ENCODE results near the gene RYR2.

Gene RYR2

GRCh38 chr1:237029850-237030535, 12.0 kb upstream of the RYR2 start:
- Histone ChIP-seq H4K20me1 (no peaks in the 10 kb centered on the region), H3K4me2 (no peak overlapping the region), H3K4me3 (no peak overlapping the region), H3K9me3 (no peaks in the 10 kb centered on the region), H3K27me3 (no peaks in the 10 kb centered on the region), H3K9ac (no peak overlapping the region), H3K36me3 (no peaks in the 10 kb centered on the region), H3K27ac (no peak overlapping the region), H3K4me1 (peaks cover 7% of the 10 kb centered on the region)
- no peak for TF ChIP-seq Cebpa-rat (IDR thresholded peaks at IDR 0.05)

GRCh38 chr1:237031480-237031879, 10.5 kb upstream of the RYR2 start:
- Histone ChIP-seq H3K36me3 (no peaks in the 10 kb centered on the region), H3K9me3 (no peaks in the 10 kb centered on the region), H3K27me3 (no peaks in the 10 kb centered on the region), H3K4me3 (no peak overlapping the region), H4K20me1 (no peaks in the 10 kb centered on the region), H3K27ac (no peak overlapping the region), H3K4me2 (no peak overlapping the region; the same call in 1 of the 2 replicates), H3K9ac (no peak overlapping the region), H3K4me1 (peaks cover 7% of the 10 kb centered on the region)
- TF ChIP-seq Cebpa-rat (IDR thresholded peaks at IDR 0.05) = no peak

- peaks cover 7% of the 10 kb centered on the region for H3K4me1 ChIP-seq
- H4K20me1 ChIP-seq = no peaks in the 10 kb centered on the region
- no peaks in the 10 kb centered on the region for H3K36me3 ChIP-seq
- no peak overlapping the region for H3K27ac ChIP-seq
- H3K4me3 ChIP-seq = no peak overlapping the region
- H3K27me3 ChIP-seq = no peaks in the 10 kb centered on the region
- H3K9me3 ChIP-seq = no peaks in the 10 kb centered on the region
- H3K4me2 ChIP-seq = no peak overlapping the region; the same call in 1 of the 2 replicates
- no peak overlapping the region for H3K9ac ChIP-seq
- TF ChIP-seq Cebpa-rat (IDR thresholded peaks at IDR 0.05) = no peak
These were observed 10.0 kb upstream of the RYR2 start for GRCh38 chr1:237032029-237032428.

GRCh38 chr1:237033061-237033460, 8.9 kb upstream of the RYR2 start:
- Histone ChIP-seq H3K4me1 (peaks cover 7% of the 10 kb centered on the region), H3K9ac (no peak overlapping the region), H4K20me1 (no peaks in the 10 kb centered on the region), H3K4me2 (no peak overlapping the region), H3K4me3 (no peak overlapping the region), H3K27ac (no peak overlapping the region), H3K27me3 (no peaks in the 10 kb centered on the region), H3K9me3 (no peaks in the 10 kb centered on the region), H3K36me3 (no peaks in the 10 kb centered on the region)
- TF ChIP-seq Cebpa-rat (IDR thresholded peaks at IDR 0.05) = no peak

- no peak overlapping the region for H3K9ac ChIP-seq
- no peak overlapping the region for H3K4me3 ChIP-seq
- no peak overlapping the region for H3K4me2 ChIP-seq
- H3K36me3 ChIP-seq = no peaks in the 10 kb centered on the region
- TF ChIP-seq Cebpa-rat (IDR thresholded peaks at IDR 0.05) = no peak
- peaks cover 7% of the 10 kb centered on the region for H3K4me1 ChIP-seq
- H3K27me3 ChIP-seq = no peaks in the 10 kb centered on the region
- H4K20me1 ChIP-seq = no peaks in the 10 kb centered on the region
- no peak overlapping the region for H3K27ac ChIP-seq
- H3K9me3 ChIP-seq = no peaks in the 10 kb centered on the region
These were observed 8.2 kb upstream of the RYR2 start for GRCh38 chr1:237033804-237034203.

- no peak for TF ChIP-seq Cebpa-rat (IDR thresholded peaks at IDR 0.05)
- Histone ChIP-seq H3K4me3 (no peak overlapping the region), H4K20me1 (no peaks in the 10 kb centered on the region), H3K4me1 (peaks cover 7% of the 10 kb centered on the region), H3K9me3 (no peaks in the 10 kb centered on the region), H3K27ac (no peak overlapping the region), H3K36me3 (no peaks in the 10 kb centered on the region), H3K9ac (no peak overlapping the region), H3K4me2 (no peak overlapping the region), H3K27me3 (no peaks in the 10 kb centered on the region)
These were observed 6.2 kb upstream of the RYR2 start for GRCh38 chr1:237035759-237036158.

GRCh38 chr1:237038211-237038610, 3.8 kb upstream of the RYR2 start:
- no peaks in the 10 kb centered on the region for H4K20me1 ChIP-seq
- peaks cover 17% of the 10 kb centered on the region for H3K9me3 ChIP-seq
- H3K4me1 ChIP-seq = no peaks in the 10 kb centered on the region
- no peak overlapping the region for H3K27ac ChIP-seq
- no peaks in the 10 kb centered on the region for H3K27me3 ChIP-seq
- no peaks in the 10 kb centered on the region for H3K36me3 ChIP-seq
- H3K4me2 ChIP-seq = no peak overlapping the region
- no peak overlapping the region for H3K9ac ChIP-seq
- H3K4me3 ChIP-seq = no peak overlapping the region
- TF ChIP-seq Cebpa-rat (IDR thresholded peaks at IDR 0.05) = no peak

GRCh38 chr1:237040823-237041222, 1.2 kb upstream of the RYR2 start:
- no peak overlapping the region for H3K9ac ChIP-seq
- H3K36me3 ChIP-seq = no peaks in the 10 kb centered on the region
- H3K4me2 ChIP-seq = no peak overlapping the region
- H3K9me3 ChIP-seq = peaks cover 21% of the 10 kb centered on the region
- H4K20me1 ChIP-seq = no peaks in the 10 kb centered on the region
- no peak overlapping the region for H3K4me3 ChIP-seq
- no peaks in the 10 kb centered on the region for H3K4me1 ChIP-seq
- no peak overlapping the region for H3K27ac ChIP-seq
- no peak for TF ChIP-seq Cebpa-rat (IDR thresholded peaks at IDR 0.05)
- no peaks in the 10 kb centered on the region for H3K27me3 ChIP-seq

- H3K4me2 ChIP-seq = no peak overlapping the region
- H4K20me1 ChIP-seq = no peaks in the 10 kb centered on the region
- no peak overlapping the region for H3K27ac ChIP-seq
- TF ChIP-seq Cebpa-rat (IDR thresholded peaks at IDR 0.05) = peak; percentile 80; the same call in 1 of the 2 replicates
- H3K4me1 ChIP-seq = no peaks in the 10 kb centered on the region
- no peaks in the 10 kb centered on the region for H3K27me3 ChIP-seq
- no peaks in the 10 kb centered on the region for H3K36me3 ChIP-seq
- peaks cover 21% of the 10 kb centered on the region for H3K9me3 ChIP-seq
- no peak overlapping the region for H3K9ac ChIP-seq
- H3K4me3 ChIP-seq = no peak overlapping the region
These were observed 556 bp upstream of the RYR2 start for GRCh38 chr1:237041461-237041794.

- no peak overlapping the region for H3K9ac ChIP-seq
- no peak overlapping the region for H3K4me2 ChIP-seq
- H3K4me3 ChIP-seq = no peak overlapping the region
- H3K4me1 ChIP-seq = no peaks in the 10 kb centered on the region
- H3K27ac ChIP-seq = no peak overlapping the region
- no peaks in the 10 kb centered on the region for H3K27me3 ChIP-seq
- no peak for TF ChIP-seq Cebpa-rat (IDR thresholded peaks at IDR 0.05)
- H4K20me1 ChIP-seq = no peaks in the 10 kb centered on the region
- H3K36me3 ChIP-seq = no peaks in the 10 kb centered on the region
- H3K9me3 ChIP-seq = peaks cover 21% of the 10 kb centered on the region
These were observed 525 bp downstream of the RYR2 start for GRCh38 chr1:237042526-237042891.

All from BLaER1 (cell line).